Lung (tissue), 12 donors: ENCODE results near the gene MT1E. TPM values are rescaled to one million over a fixed set of nuclear protein-coding genes. Genes with fewer than 3 reads are reported as not detected.

Experiments used
- ATAC-seq: fragments of 200-7000 bp; cut with Tn5 transposase; one replicate; pipeline ENCODE4 v1.9.1; 2020; ENCODE audit warnings: moderate number of reproducible peaks; ENCODE audit not compliant: insufficient read depth, low FRiP score
- DNase-seq, 3 donors: peaks; one replicate each; pipeline ENCODE4 v3.0.0-alpha.2; 2013 to 2017
- H3K27ac ChIP-seq, 2 donors: one replicate each; pipeline ENCODE4 v1.5.1; 2013; ENCODE audit warnings: mild to moderate bottlenecking in 2 of 2, moderate library complexity in 2 of 2, control low read depth in 1 of 2, inconsistent platforms in 1 of 2, low read depth in 1 of 2, low read length in 1 of 2
- H3K27me3 ChIP-seq, 3 donors: one replicate each; pipeline ENCODE4 v1.5.1; 2013; ENCODE audit warnings: low read length in 2 of 3; ENCODE audit not compliant: control insufficient read depth in 3 of 3, insufficient read depth in 3 of 3
- H3K36me3 ChIP-seq, 4 donors: one replicate each; pipeline ENCODE4 v1.5.1; 2013; ENCODE audit warnings: low read length in 4 of 4, mild to moderate bottlenecking in 1 of 4, moderate library complexity in 1 of 4; ENCODE audit not compliant: control insufficient read depth in 4 of 4, insufficient read depth in 4 of 4
- H3K4me1 ChIP-seq, 5 donors: one replicate each; pipeline ENCODE4 v1.5.1; 2013; ENCODE audit warnings: low read length in 5 of 5, mild to moderate bottlenecking in 2 of 5, moderate library complexity in 1 of 5; ENCODE audit not compliant: control insufficient read depth in 5 of 5, insufficient read depth in 5 of 5
- H3K4me3 ChIP-seq: one replicate; pipeline ENCODE4 v1.5.1; 2013; ENCODE audit warnings: mild to moderate bottlenecking, control low read depth, moderate library complexity
- H3K9ac ChIP-seq, 2 donors: one replicate each; pipeline ENCODE4 v1.5.1; 2013; ENCODE audit warnings: low read length in 2 of 2, control low read depth in 1 of 2; ENCODE audit not compliant: insufficient read depth in 1 of 2
- H3K9me3 ChIP-seq, 4 donors: one replicate each; pipeline ENCODE4 v1.5.1; 2013; ENCODE audit warnings: low read length in 3 of 4, mild to moderate bottlenecking in 1 of 4, moderate library complexity in 1 of 4; ENCODE audit not compliant: control insufficient read depth in 4 of 4, insufficient read depth in 3 of 4
- WGBS, 2 donors: extraction: QIAGEN DNeasy Blood & Tissue Kit; methylation state at CpG; one replicate each; pipeline ENCODE4 v1.1.7; 2013; 5-methylcytosine and 5-hydroxymethylcytosine counted together
- polyA plus RNA-seq, 2 donors: library from polyadenylated mRNA; stranded (reverse); fragments of 200-250 nt; gene quantifications; one replicate each; pipeline ENCODE4 v1.2.1, GENCODE V29; 2013
- total RNA-seq, 2 donors: library from RNA; depleted of rRNA in 1 of 2; stranded (reverse); fragments of >200 nt in 1 of 2; gene quantifications; one replicate each; pipeline ENCODE4 v1.2.1, GENCODE V29; 2014 to 2021
- TF ChIP-seq, protein P1 (sequence below): IDR thresholded peaks from 2 replicates; pipeline ENCODE4 v1.5.1; 2012; ENCODE audit warnings: mild to moderate bottlenecking; ENCODE audit errors: control extremely low read depth, extremely low read depth
- donor health status: control.
- donor health status: control.
- donor health status: Bipolar disorder and iron deficiency.
- donor health status: healthy.
- donor health status: DM: yes; HTN: yes; CAD: no.

MT1E gene
- total and polyA plus RNA-seq, 4 donors: 22.1 to 746 (median 159) TPM

DNA sequence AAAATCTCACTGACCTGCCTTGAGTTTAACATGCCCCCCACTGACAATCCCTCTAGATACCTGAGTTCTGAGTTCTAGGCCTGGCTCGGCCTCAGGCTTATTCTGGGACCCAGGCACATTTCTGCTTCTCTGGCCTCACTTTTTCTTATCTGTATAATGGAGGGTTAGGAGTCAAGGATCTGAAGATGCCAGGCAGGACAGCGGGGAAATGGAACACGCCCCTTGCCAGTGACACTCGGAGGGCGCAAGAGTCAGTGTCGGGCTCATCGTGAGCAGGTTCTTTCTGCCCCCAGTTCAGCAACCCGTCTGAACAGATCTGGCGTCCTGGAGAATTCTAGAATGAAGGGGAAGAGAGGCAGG lies 36.8 kb upstream of the MT1E start:
- no peak overlapping the region for H3K27ac ChIP-seq
- H3K9me3 ChIP-seq: no peaks in the 10 kb centered on the region

DNA sequence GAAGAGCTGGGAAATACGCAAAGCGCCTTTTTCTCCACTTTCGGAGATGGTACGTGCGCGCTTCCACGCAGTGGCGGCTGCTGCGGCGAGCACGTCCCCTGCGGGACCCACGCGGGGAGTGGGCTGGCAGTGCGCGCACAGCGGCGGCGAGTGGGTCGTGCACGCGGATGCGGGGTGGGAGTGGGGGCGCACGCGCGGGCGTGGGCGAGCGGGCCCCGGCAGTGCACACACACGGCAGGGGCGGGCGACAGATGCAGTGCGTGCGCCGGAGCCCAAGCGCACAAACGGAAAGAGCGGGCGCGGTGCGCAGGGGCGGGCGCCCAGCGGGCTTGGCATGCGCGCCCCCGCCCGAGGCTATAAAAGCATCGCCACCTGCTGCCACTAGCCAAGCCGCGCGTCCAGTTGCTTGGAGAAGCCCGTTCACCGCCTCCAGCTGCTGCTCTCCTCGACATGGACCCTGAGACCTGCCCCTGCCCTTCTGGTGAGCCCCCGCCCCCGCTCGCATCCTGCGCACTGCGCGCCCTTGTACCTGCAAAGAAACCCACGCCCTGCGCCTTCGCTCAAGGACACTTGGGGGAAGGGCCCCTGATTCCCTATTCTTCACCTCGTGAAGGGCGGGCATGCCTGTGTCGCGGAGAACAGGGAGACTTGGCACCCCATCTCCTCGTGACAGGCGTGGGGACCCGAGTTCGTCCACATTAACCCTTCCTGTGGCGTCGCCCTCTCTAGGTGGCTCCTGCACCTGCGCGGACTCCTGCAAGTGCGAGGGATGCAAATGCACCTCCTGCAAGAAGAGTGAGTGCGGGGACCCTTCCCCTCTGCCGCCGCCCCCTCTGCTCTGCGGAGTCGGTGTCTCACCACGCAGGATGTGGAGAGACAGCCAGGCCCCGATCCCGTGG lies 36.2 kb upstream of the MT1E start, which contains the start of gene MT3:
TSS of gene MT3 (plus strand) at position 388 of the 899 bp plus-strand sequence. CDS start at position 451, 63 bp downstream.
- Histone ChIP-seq H3K27me3 (peaks cover 5 to 48% (median 29%) of the 10 kb centered on the region in 3 donors), H3K4me1 (peaks cover 0 to 7% (median 0%) of the 10 kb centered on the region in 5 donors), H3K36me3 (no peaks in the 10 kb centered on the region), H3K4me3 (no peak within 1 kb of the TSS), H3K9ac (no peak within 1 kb of the TSS), H3K9me3 (no peaks in the 10 kb centered on the region), H3K27ac (no peak within 1 kb of the TSS)
- WGBS, 2 donors: 5% methylated on average over 79 to 87 of the region's 87 CpGs
- TF ChIP-seq, protein P1, sequence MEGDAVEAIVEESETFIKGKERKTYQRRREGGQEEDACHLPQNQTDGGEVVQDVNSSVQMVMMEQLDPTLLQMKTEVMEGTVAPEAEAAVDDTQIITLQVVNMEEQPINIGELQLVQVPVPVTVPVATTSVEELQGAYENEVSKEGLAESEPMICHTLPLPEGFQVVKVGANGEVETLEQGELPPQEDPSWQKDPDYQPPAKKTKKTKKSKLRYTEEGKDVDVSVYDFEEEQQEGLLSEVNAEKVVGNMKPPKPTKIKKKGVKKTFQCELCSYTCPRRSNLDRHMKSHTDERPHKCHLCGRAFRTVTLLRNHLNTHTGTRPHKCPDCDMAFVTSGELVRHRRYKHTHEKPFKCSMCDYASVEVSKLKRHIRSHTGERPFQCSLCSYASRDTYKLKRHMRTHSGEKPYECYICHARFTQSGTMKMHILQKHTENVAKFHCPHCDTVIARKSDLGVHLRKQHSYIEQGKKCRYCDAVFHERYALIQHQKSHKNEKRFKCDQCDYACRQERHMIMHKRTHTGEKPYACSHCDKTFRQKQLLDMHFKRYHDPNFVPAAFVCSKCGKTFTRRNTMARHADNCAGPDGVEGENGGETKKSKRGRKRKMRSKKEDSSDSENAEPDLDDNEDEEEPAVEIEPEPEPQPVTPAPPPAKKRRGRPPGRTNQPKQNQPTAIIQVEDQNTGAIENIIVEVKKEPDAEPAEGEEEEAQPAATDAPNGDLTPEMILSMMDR: no peak
- ATAC-seq (no peak), DNase-seq (peak in 1 of 3 donors; percentile 13)

More for the DNA sequence above, 36.8 kb upstream of the MT1E start:
- peaks cover 0 to 7% (median 0%) of the 10 kb centered on the region in 5 donors for H3K4me1 ChIP-seq
- H3K4me3 ChIP-seq: no peak overlapping the region
- DNase-seq (no peak), ATAC-seq (no peak)
- TF ChIP-seq, protein P1: no peak
- peaks cover 5 to 48% (median 29%) of the 10 kb centered on the region in 3 donors for H3K27me3 ChIP-seq
- H3K9ac ChIP-seq: no peak overlapping the region
- 38 to 40% methylated on average over 9 of the region's 9 CpGs for WGBS, 2 donors
- H3K36me3 ChIP-seq: no peaks in the 10 kb centered on the region

DNA sequence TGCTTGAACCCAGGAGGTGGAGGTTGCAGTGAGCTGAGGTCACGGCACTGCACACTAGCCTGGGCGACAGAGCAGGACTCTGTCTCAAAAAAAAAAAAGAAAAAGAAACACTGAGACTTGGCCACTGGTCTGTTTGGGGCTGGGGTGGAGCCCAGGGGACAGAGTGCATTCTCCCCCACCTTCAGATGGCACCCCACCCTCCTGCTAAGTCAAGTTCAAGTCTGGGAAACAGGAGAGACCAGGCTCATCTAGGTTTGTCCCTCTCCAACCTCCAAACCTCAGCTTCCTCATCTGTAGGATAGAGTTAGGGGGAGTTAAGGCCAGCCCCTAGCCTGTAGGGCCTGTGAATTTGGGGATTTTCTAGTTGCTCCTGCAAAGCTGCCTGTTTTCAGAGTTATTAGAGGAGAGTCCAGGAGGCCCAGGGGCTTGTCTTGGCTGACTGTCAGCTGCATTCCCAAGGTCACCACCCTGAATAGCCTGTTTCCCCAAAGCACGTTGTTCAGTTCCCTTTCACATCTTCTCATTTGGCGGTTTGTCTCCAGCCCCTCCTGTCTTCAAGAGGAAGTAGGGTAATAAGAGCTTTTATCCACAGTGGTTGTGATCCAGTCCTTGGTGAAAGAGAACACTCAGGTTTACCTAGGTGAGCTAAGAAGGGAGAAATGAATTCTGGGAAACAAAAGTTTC lies 34.1 kb upstream of the MT1E start:
- WGBS, 2 donors: 42 to 54% methylated on average over 4 of the region's 4 CpGs
- ATAC-seq (no peak), DNase-seq (peak in 1 of 3 donors; percentile 32)
- TF ChIP-seq, protein P1: no peak
- Histone ChIP-seq H3K4me3 (no peak overlapping the region), H3K27me3 (peaks cover 5 to 41% (median 24%) of the 10 kb centered on the region in 3 donors), H3K9ac (no peak overlapping the region), H3K27ac (no peak overlapping the region), H3K4me1 (peaks cover 0 to 7% (median 0%) of the 10 kb centered on the region in 5 donors), H3K36me3 (no peaks in the 10 kb centered on the region), H3K9me3 (no peaks in the 10 kb centered on the region)
